GM21825 (cell line): Measurements from ENCODE around the gene MT1M.

Experiments used
- ATAC-seq: cut with Tn5 transposase; IDR thresholded peaks from one replicate; pipeline ENCODE4 v1.9.1; 2021; ENCODE audit warnings: mild to moderate bottlenecking, moderate library complexity; ENCODE audit not compliant: unreplicated experiment

The MT1M gene

DNA sequence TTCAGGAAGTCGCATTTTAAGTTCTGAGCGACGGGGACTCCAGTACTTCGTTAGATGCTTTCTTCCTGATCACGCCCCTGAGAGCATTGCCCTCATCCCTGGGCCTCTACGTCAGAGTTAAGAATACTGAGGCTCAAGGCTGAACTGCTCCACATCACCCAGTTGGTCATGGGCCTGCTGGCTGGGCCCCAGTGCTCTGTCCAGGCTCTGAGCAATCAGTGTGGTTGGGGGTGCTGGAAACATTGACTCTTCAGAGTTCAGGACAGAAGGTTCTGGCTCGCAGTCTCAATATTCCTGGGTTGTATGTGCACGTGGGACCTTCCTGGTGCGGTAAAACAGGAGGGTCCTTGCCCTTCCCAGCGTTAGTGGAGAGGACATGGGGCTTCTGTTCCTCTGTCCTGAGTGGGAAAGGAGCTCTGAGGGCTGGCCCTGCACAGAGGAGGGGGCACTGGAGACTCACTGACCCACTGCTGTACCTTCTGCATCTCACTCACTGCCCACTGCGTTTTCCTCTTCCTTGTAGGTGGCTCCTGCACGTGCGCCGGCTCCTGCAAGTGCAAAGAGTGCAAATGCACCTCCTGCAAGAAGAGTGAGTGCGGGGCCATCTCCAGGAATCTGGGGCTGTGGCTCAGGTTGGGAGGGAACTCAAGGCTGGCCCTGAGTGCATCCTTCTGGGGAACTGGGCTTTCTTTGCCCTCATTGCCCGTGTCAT, 6.4 kb upstream of the MT1M start:
- ATAC-seq: no peak

GRCh38 chr16:56626685-56627084, 5.8 kb upstream of the MT1M start:
- no peak for ATAC-seq

GRCh38 chr16:56628486-56629350, 3.7 kb upstream of the MT1M start:
- no peak for ATAC-seq

GRCh38 chr16:56629531-56629930, 2.9 kb upstream of the MT1M start:
- ATAC-seq: no peak

- ATAC-seq: peak; percentile 79
These were observed 2.3 kb upstream of the MT1M start for GRCh38 chr16:56630134-56630533.

GRCh38 chr16:56631197-56631596, 1.3 kb upstream of the MT1M start:
- ATAC-seq: no peak

- no peak for ATAC-seq
These were observed 665 bp upstream of the MT1M start for GRCh38 chr16:56631832-56632155.

DNA sequence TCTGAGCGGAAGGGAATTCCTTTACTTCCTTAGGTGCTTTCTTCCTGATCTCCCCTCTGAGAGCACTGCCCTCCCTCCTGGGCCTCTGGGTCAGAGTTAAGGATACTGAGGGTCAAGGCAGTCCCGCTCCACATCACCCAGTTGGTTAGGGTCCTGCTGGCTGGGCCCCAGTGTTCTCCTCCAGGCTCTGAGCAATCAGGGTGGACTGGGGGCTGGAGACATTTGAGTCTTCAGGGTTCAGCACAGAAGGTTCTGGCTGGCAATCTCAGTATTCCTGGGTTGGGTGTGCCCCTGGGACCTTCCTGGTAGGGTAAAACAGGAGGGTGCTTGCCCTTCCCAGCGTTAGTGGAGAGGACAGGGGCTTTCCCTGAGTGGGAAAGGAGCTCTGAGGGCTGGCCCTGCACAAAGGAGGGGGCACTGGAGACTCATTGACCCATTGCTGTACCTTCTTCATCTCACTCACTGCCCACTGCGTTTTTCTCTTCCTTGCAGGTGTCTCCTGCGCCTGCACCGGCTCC, 448 bp downstream of the MT1M start:
- no peak for ATAC-seq

DNA sequence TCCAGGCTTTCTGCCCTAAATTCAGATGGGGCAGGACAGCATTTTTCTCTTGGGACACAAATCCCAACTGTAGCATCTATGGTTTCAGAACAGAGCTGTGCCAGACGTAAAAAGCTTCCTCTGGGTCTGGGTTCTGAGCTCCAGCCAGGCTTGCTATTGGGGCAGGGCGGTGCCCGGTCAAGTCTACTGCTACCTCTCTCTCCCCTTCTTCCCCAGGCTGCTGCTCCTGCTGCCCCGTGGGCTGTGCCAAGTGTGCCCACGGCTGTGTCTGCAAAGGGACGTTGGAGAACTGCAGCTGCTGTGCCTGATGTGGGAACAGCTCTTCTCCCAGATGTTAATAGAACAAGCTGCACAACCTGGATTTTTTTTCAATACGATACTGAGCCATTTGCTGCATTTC, 1.1 kb downstream of the MT1M start:
- no peak for ATAC-seq

GRCh38 chr16:56634715-56635440, 2.4 kb downstream of the MT1M start:
- ATAC-seq: no peak

- ATAC-seq: no peak
These were observed 3.0 kb downstream of the MT1M start for GRCh38 chr16:56635441-56635967.

- ATAC-seq: no peak
These were observed 4.4 kb downstream of the MT1M start for GRCh38 chr16:56636616-56637413.

DNA sequence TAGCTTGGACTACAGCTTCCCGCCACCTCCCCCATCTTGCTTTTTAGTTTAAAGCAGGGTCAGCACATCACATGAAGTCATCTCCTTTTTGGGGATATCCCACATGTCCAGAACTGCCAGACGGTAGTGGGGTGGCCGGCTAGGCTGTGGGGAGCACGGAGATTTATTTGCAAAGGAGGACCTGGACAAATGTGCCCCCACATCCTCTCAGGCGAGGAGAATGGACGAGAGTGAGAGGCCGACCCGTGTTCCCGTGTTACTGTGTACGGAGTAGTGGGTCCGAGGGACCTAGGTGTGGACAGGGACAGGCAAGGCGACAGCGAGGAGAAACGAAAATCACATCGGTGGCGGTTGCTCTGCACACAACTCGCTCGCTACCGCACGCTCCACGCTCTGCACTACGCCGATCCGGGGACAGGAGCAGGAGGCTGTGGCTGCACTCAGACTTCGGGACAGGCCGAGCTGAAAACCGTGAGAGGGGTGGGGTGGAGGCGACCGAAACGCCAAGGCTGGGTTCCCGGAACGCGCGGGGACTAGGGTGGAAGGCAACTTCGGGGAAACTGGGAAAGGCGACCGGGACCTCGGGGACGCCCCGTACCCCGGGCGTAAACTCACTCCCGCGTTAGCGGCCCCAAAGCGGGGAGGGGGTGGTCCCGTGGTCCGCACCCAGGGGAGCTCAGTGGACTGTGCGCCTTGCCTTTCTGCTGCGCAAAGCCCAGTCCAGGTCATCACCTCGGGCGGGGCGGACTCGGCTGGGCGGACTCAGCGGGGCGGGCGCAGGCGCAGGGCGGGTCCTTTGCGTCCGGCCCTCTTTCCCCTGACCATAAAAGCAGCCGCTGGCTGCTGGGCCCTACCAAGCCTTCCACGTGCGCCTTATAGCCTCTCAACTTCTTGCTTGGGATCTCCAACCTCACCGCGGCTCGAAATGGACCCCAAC, 5.6 kb downstream of the MT1M start, which contains the start of gene MT1A:
MT1A (plus strand) TSS at position 853 of the 937 bp plus-strand sequence; CDS start at position 926, 73 bp downstream.
- no peak for ATAC-seq

DNA sequence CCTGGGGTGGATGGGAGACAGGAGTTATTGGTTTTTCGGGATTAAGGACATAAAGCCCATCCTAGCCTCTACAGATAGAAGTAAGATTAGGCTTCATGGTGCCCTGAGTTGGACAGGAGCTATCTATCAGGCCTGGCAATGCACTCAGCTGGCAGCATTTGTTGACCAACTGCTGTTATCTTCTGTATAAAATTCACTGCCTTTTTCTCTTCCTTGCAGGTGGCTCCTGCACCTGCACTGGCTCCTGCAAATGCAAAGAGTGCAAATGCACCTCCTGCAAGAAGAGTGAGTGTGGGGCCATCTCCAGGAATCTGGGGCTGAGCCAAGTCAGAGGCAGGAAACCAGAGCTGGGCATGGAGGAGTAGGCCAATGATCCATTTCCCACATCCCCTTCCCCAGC, 6.6 kb downstream of the MT1M start:
- ATAC-seq: no peak

DNA sequence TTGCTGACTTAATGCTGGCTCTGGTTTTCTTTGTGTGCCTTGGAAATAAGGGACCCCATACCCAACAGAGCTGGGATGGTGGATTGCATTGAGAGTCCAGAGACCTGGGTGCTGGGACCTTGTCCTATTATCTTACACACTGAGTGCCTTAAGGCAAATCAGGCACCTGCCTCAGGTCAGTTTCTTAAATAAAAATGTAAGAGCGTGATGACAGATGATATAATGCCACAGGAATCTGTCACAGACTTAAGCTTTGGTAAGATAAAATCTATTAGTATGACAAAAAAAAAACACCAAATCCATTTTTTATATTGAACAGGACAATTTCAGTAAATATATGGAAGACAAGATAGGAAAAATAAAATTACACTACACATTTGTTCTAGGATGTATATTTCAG, 7.6 kb downstream of the MT1M start:
- no peak for ATAC-seq

GRCh38 chr16:56641166-56641565, 8.7 kb downstream of the MT1M start:
- no peak for ATAC-seq

- ATAC-seq: no peak
These were observed 10.8 kb downstream of the MT1M start for GRCh38 chr16:56643080-56643778.

DNA sequence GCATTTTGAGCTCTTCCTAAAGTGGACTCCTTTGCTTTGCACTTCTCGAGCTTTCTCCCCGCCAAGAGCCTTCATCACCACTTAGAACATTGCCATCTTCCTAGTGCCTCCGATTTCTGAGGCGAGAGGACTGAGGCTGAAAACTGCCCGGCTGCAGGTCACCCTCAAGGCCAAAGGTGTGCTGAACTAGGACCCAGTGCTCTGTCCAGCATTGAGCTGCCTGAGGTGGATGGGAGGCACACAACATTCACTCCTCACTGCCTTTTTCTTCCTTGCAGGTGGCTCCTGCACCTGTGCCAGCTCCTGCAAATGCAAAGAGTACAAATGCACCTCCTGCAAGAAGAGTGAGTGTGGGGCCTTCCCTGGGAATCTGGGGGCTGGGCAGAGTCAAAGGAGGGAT, 11.4 kb downstream of the MT1M start:
- no peak for ATAC-seq

DNA sequence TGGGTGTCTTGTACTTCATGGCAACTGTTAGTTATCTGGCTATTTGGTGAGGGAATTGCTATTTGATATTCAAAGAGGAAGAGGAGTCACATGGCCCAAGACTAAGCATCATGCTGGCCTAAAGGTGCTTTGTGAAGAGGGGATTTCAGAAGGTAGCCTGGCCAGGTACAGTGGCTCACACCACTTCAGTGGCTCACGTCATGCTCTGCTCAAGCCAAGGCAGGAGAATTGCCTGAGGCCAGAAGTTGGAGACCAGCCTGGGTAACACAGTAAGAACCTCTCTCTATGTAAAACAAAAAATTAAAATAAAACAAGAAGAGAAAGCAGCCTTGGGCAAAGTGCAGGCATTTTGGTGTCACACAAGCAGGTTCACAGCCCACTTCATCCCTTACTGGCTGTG, 12.9 kb downstream of the MT1M start:
- ATAC-seq: no peak
